Measurements from ENCODE around the gene EGLN3. TPM values are rescaled to one million over a fixed set of nuclear protein-coding genes. Genes with fewer than 3 reads are reported as not detected.

Gene EGLN3
- total RNA-seq, 1 experiment from 2014 or later = 3.2 TPM

GRCh38 chr14:33880330-33880729, 70.5 kb downstream of the EGLN3 start:
- DNase-seq (peak; percentile 30), ATAC-seq (peak; percentile 54)
- TF ChIP-seq CTCF (conservative IDR thresholded peaks at IDR 0.05; ENCODE audit: low read depth, low read length) (no peak), EZH2 (IDR thresholded peaks at IDR 0.05; ENCODE audit: low read length, unreplicated experiment) (no peak), EZH2phosphoT487 (IDR thresholded peaks at IDR 0.05; ENCODE audit: borderline replicate concordance, low read length) (no peak)
- BruUV-seq (replicated peaks) = no TSS peak
- no peak overlapping the region for H3K4me2 ChIP-seq (ENCODE audit: low read length)
- no peak overlapping the region for H2AFZ ChIP-seq (ENCODE audit: low read length)
- no peak overlapping the region for H3K9ac ChIP-seq (ENCODE audit: low read length)
- no peaks in the 10 kb centered on the region for H3F3A ChIP-seq (ENCODE audit: low read length, unreplicated experiment)
- H3K79me2 ChIP-seq (ENCODE audit: low read length) = no peaks in the 10 kb centered on the region
- H3K4me3 ChIP-seq (ENCODE audit: low read length) = no peak overlapping the region
- ChIA-PET CTCF (interaction anchor here (1.0 kb wide), 1 partner anchor 218 kb away, joined by 4 read pairs; no protein-coding TSS in a partner anchor), POLR2A (ENCODE audit: unreplicated experiment) (no interaction called here)
- intact Hi-C loops (cut with micrococcal nuclease) = no loop called here
- no peaks in the 10 kb centered on the region for H3K9me2 ChIP-seq (replicated peaks; ENCODE audit: low read length)
- H3K4me1 ChIP-seq (ENCODE audit: insufficient read depth, low read length) = 0 out of 2 replicates have a peak, but pooled peaks cover 4% of the 10 kb centered on the region
- peaks cover 7% of the 10 kb centered on the region; the same call in 1 of the 2 replicates for H3K36me3 ChIP-seq (ENCODE audit: low read depth, low read length)
- H3K9me3 ChIP-seq (ENCODE audit: low read length) = peaks cover 20% of the 10 kb centered on the region
- no peaks in the 10 kb centered on the region for H3K27me3 ChIP-seq (ENCODE audit: low read length)
- no peaks in the 10 kb centered on the region for H4K20me1 ChIP-seq (ENCODE audit: low read length)
- H3K27ac ChIP-seq (ENCODE audit: low read length) = no peak overlapping the region

GRCh38 chr14:33879684-33880286, 71.1 kb downstream of the EGLN3 start:
- TF ChIP-seq EZH2phosphoT487 (IDR thresholded peaks at IDR 0.05; ENCODE audit: borderline replicate concordance, low read length) (no peak), CTCF (conservative IDR thresholded peaks at IDR 0.05; ENCODE audit: low read depth, low read length) (no peak), EZH2 (IDR thresholded peaks at IDR 0.05; ENCODE audit: low read length, unreplicated experiment) (no peak)
- no peak overlapping the region for H3K4me3 ChIP-seq (ENCODE audit: low read length)
- H3K9me3 ChIP-seq (ENCODE audit: low read length) = peaks cover 20% of the 10 kb centered on the region
- H3K9ac ChIP-seq (ENCODE audit: low read length) = no peak overlapping the region
- no peak for DNase-seq
- POLR2A ChIA-PET (ENCODE audit: unreplicated experiment) = no interaction called here
- CTCF ChIA-PET = interaction anchor here (1.0 kb wide), 1 partner anchor 219 kb away, joined by 4 read pairs; no protein-coding TSS in a partner anchor
- no peaks in the 10 kb centered on the region for H3F3A ChIP-seq (ENCODE audit: low read length, unreplicated experiment)
- H2AFZ ChIP-seq (ENCODE audit: low read length) = no peak overlapping the region
- peaks cover 7% of the 10 kb centered on the region; the same call in 1 of the 2 replicates for H3K36me3 ChIP-seq (ENCODE audit: low read depth, low read length)
- intact Hi-C loops (cut with micrococcal nuclease) = no loop called here
- no peaks in the 10 kb centered on the region for H4K20me1 ChIP-seq (ENCODE audit: low read length)
- 0 out of 2 replicates have a peak, but pooled peaks cover 4% of the 10 kb centered on the region for H3K4me1 ChIP-seq (ENCODE audit: insufficient read depth, low read length)
- H3K27ac ChIP-seq (ENCODE audit: low read length) = no peak overlapping the region
- no peak overlapping the region for H3K4me2 ChIP-seq (ENCODE audit: low read length)
- no peaks in the 10 kb centered on the region for H3K9me2 ChIP-seq (replicated peaks; ENCODE audit: low read length)
- no peak for ATAC-seq
- H3K27me3 ChIP-seq (ENCODE audit: low read length) = no peaks in the 10 kb centered on the region
- BruUV-seq (replicated peaks) = no TSS peak
- H3K79me2 ChIP-seq (ENCODE audit: low read length) = no peaks in the 10 kb centered on the region

GRCh38 chr14:33876274-33876673, 74.6 kb downstream of the EGLN3 start:
- no peaks in the 10 kb centered on the region for H4K20me1 ChIP-seq (ENCODE audit: low read length)
- H3K36me3 ChIP-seq (ENCODE audit: low read depth, low read length) = peaks cover 7% of the 10 kb centered on the region; the same call in 1 of the 2 replicates
- no TSS peak for BruUV-seq (replicated peaks)
- ChIA-PET POLR2A (ENCODE audit: unreplicated experiment) (no interaction called here), CTCF (no interaction called here)
- no peak overlapping the region for H2AFZ ChIP-seq (ENCODE audit: low read length)
- no peak overlapping the region for H3K27ac ChIP-seq (ENCODE audit: low read length)
- H3K9ac ChIP-seq (ENCODE audit: low read length) = no peak overlapping the region
- peaks cover 20% of the 10 kb centered on the region for H3K9me3 ChIP-seq (ENCODE audit: low read length)
- intact Hi-C loops (cut with micrococcal nuclease) = no loop called here
- no peaks in the 10 kb centered on the region for H3K79me2 ChIP-seq (ENCODE audit: low read length)
- ATAC-seq = no peak
- H3K4me3 ChIP-seq (ENCODE audit: low read length) = no peak overlapping the region
- H3K4me2 ChIP-seq (ENCODE audit: low read length) = no peak overlapping the region
- TF ChIP-seq CTCF (conservative IDR thresholded peaks at IDR 0.05; ENCODE audit: low read depth, low read length) = no peak
- TF ChIP-seq EZH2 (IDR thresholded peaks at IDR 0.05; ENCODE audit: low read length, unreplicated experiment) = no peak
- no peak for TF ChIP-seq EZH2phosphoT487 (IDR thresholded peaks at IDR 0.05; ENCODE audit: borderline replicate concordance, low read length)
- no peaks in the 10 kb centered on the region for H3F3A ChIP-seq (ENCODE audit: low read length, unreplicated experiment)
- no peaks in the 10 kb centered on the region for H3K27me3 ChIP-seq (ENCODE audit: low read length)
- H3K4me1 ChIP-seq (ENCODE audit: insufficient read depth, low read length) = 0 out of 2 replicates have a peak, but pooled peaks cover 4% of the 10 kb centered on the region
- H3K9me2 ChIP-seq (replicated peaks; ENCODE audit: low read length) = no peaks in the 10 kb centered on the region
- DNase-seq = no peak

Measured in PC-3 (cell line).